IMR-90 (cell line): ENCODE data around the gene TTC9C. TPM values are rescaled to one million over a fixed set of nuclear protein-coding genes. Genes with fewer than 3 reads are reported as not detected.

Experiments used
- ATAC-seq: fragments of 200-7000 bp; cut with Tn5 transposase; 2 replicates; pipeline ENCODE4 v1.9.1; 2020; ENCODE audit warnings: low read depth, mild to moderate bottlenecking, moderate library complexity
- BruUV-seq: library from RNA; stranded (reverse); fragments of 400-500 nt; replicated peaks from 2 replicates; lab custom pipeline; 2021; lab: Mats Ljungman, UMichigan
- CTCF ChIA-PET: fragments of 300-600 bp; formaldehyde crosslinking; extraction: SDS; loops from one replicate; lab custom pipeline; 2021; ENCODE audit warnings: antibody characterized with exemption; lab: Yijun Ruan, JAX
- POLR2A ChIA-PET: fragments of 300-600 bp; sonication (Branson Sonifier 250); formaldehyde crosslinking; loops from one replicate; lab custom pipeline; 2022; ENCODE audit warnings: antibody characterized with exemption; ENCODE audit not compliant: unreplicated experiment; lab: Charles Lee
- DNase-seq: peaks from one replicate; pipeline ENCODE4 v3.0.0; 2013
- H2AFZ ChIP-seq: replicated peaks from 2 replicates; pipeline ENCODE3; 2013; ENCODE audit warnings: low read length, mild to moderate bottlenecking; ENCODE audit not compliant: poor library complexity
- H2AK5ac ChIP-seq: 2 replicates; pipeline ENCODE4 v1.6.1; 2013; ENCODE audit warnings: low read depth, low read length, inconsistent platforms
- H2AK9ac ChIP-seq: replicated peaks from 2 replicates; pipeline ENCODE3; 2013; ENCODE audit warnings: mild to moderate bottlenecking, low read depth, low read length, moderate library complexity; ENCODE audit not compliant: poor library complexity
- H2BK120ac ChIP-seq: 2 replicates; pipeline ENCODE4 v1.6.1; 2013; ENCODE audit warnings: low read depth, low read length, inconsistent platforms
- H2BK15ac ChIP-seq: 3 replicates; pipeline ENCODE4 v1.6.1; 2013; ENCODE audit warnings: low read depth, low read length, inconsistent platforms
- H2BK20ac ChIP-seq: 2 replicates; pipeline ENCODE4 v1.6.1; 2013; ENCODE audit warnings: low read depth, mild to moderate bottlenecking, inconsistent platforms, low read length, moderate library complexity
- H2BK5ac ChIP-seq: 2 replicates; pipeline ENCODE4 v1.6.1; 2013; ENCODE audit warnings: mild to moderate bottlenecking, low read depth, low read length, inconsistent platforms; ENCODE audit not compliant: poor library complexity, severe bottlenecking
- H3K14ac ChIP-seq: replicated peaks from 2 replicates; pipeline ENCODE4 v1.6.1; 2013; ENCODE audit warnings: low read depth, low read length, inconsistent platforms
- H3K18ac ChIP-seq: 2 replicates; pipeline ENCODE4 v1.6.1; 2013; ENCODE audit warnings: low read depth, low read length, control low read depth
- H3K23ac ChIP-seq: 2 replicates; pipeline ENCODE4 v1.6.1; 2013; ENCODE audit warnings: low read depth, low read length, inconsistent platforms
- H3K27ac ChIP-seq: 2 replicates; pipeline ENCODE4 v1.5.1; 2013; ENCODE audit warnings: mild to moderate bottlenecking, control low read depth, low read length; ENCODE audit not compliant: insufficient read depth
- H3K27me3 ChIP-seq: 2 replicates; pipeline ENCODE4 v1.6.1; 2013; ENCODE audit warnings: low read length; ENCODE audit not compliant: control insufficient read depth, insufficient read depth
- H3K36me3 ChIP-seq: 2 replicates; pipeline ENCODE4 v1.6.1; 2013; ENCODE audit warnings: low read length, mixed read lengths; ENCODE audit not compliant: control insufficient read depth, insufficient read depth
- H3K4ac ChIP-seq: 2 replicates; pipeline ENCODE4 v1.6.1; 2013; ENCODE audit warnings: low read depth, low read length, inconsistent platforms
- H3K4me1 ChIP-seq: 2 replicates; pipeline ENCODE4 v1.6.1; 2013; ENCODE audit warnings: low read length, mixed read lengths; ENCODE audit not compliant: control insufficient read depth, insufficient read depth
- H3K4me2 ChIP-seq: 2 replicates; pipeline ENCODE4 v1.6.1; 2013; ENCODE audit warnings: low read depth, mild to moderate bottlenecking, control low read depth, low read length, moderate library complexity
- H3K4me3 ChIP-seq: 2 replicates; pipeline ENCODE4 v1.5.1; 2013; ENCODE audit warnings: low read depth, mild to moderate bottlenecking, control low read depth, low read length, moderate library complexity; ENCODE audit not compliant: insufficient read depth
- H3K56ac ChIP-seq: 2 replicates; pipeline ENCODE4 v1.6.1; 2013; ENCODE audit warnings: low read length, inconsistent platforms; ENCODE audit not compliant: insufficient read depth; ENCODE audit errors: extremely low read depth
- H3K79me1 ChIP-seq, 2 experiments: 2 replicates each; pipeline ENCODE4 v1.6.1; 2013; ENCODE audit warnings: low read length in 2 of 2, inconsistent platforms in 1 of 2, low read depth in 1 of 2
- H3K9ac ChIP-seq: 2 replicates; pipeline ENCODE4 v1.6.1; 2013; ENCODE audit warnings: low read depth, low read length, control low read depth
- H3K9me1 ChIP-seq: 2 replicates; pipeline ENCODE4 v1.6.1; 2013; ENCODE audit warnings: low read length, inconsistent platforms; ENCODE audit not compliant: insufficient read depth
- H3K9me3 ChIP-seq: 2 replicates; pipeline ENCODE4 v1.6.1; 2013; ENCODE audit warnings: low read length; ENCODE audit not compliant: control insufficient read depth, insufficient read depth
- H4K20me1 ChIP-seq: 2 replicates; pipeline ENCODE4 v1.6.1; 2013; ENCODE audit warnings: low read length, inconsistent platforms; ENCODE audit not compliant: insufficient read depth
- H4K5ac ChIP-seq: 2 replicates; pipeline ENCODE4 v1.6.1; 2013; ENCODE audit warnings: mild to moderate bottlenecking, low read depth, low read length, control low read depth
- H4K8ac ChIP-seq, 2 experiments: 2 replicates each; pipeline ENCODE4 v1.6.1; 2013; ENCODE audit warnings: low read depth in 2 of 2, low read length in 2 of 2, control low read depth in 1 of 2, inconsistent platforms in 1 of 2
- H4K91ac ChIP-seq: 2 replicates; pipeline ENCODE4 v1.6.1; 2013; ENCODE audit warnings: low read depth, low read length, inconsistent platforms; ENCODE audit not compliant: insufficient read depth
- MAZ ChIP-seq: IDR thresholded peaks from 2 replicates; pipeline ENCODE4 v1.6.1; 2012; ENCODE audit warnings: low read depth, mild to moderate bottlenecking, low read length, improper control_type of control experiment, moderate library complexity, borderline replicate concordance
- RAD21 ChIP-seq: IDR thresholded peaks from 2 replicates; pipeline ENCODE4 v1.6.1; 2012; ENCODE audit warnings: low read length, improper control_type of control experiment
- WGBS, 2 experiments: methylation state at CpG; one replicate each; pipeline versions ENCODE4 v1.1.5 to v1.1.7; 2013; ENCODE audit warnings: missing lambda C conversion rate in 2 of 2; ENCODE audit not compliant: insufficient read length in 1 of 2; ENCODE audit errors: extremely low coverage in 2 of 2; 5-methylcytosine and 5-hydroxymethylcytosine counted together
- dilution Hi-C: fragments of 300-500 bp; cut with HindIII; formaldehyde crosslinking; loops from one replicate; pipeline ENCODE4 v1.14.3; 2018; ENCODE audit warnings: low sequenced_read_pairs; ENCODE audit not compliant: unreplicated experiment
- in situ Hi-C: fragments of 300-500 bp; cut with MboI; formaldehyde crosslinking; loops from 3 replicates; pipeline ENCODE4 v1.14.3; 2019; ENCODE audit warnings: low sequenced_read_pairs, inconsistent platforms, mixed read lengths
- intact Hi-C: fragments of 100-400 bp; cut with micrococcal nuclease; formaldehyde crosslinking; loops from 2 replicates; pipeline ENCODE4 v1.10.0; 2022
- polyA plus RNA-seq, 3 experiments: library from polyadenylated mRNA; depleted of rRNA; stranded (reverse); fragments of >200 nt; gene quantifications; 2 replicates each; pipeline ENCODE4 v1.2.3, GENCODE V29; 2012; ENCODE audit warnings: low replicate concordance in 1 of 3
- total RNA-seq: library from RNA; depleted of rRNA; stranded (reverse); fragments of >200 nt; gene quantifications from 2 replicates; pipeline ENCODE4 v1.2.3, GENCODE V29; 2012

Gene TTC9C
- total and polyA plus RNA-seq, 2 of the 4 experiments (the other 2 are of a cell fraction) = 32.9 to 37.1 TPM

DNA sequence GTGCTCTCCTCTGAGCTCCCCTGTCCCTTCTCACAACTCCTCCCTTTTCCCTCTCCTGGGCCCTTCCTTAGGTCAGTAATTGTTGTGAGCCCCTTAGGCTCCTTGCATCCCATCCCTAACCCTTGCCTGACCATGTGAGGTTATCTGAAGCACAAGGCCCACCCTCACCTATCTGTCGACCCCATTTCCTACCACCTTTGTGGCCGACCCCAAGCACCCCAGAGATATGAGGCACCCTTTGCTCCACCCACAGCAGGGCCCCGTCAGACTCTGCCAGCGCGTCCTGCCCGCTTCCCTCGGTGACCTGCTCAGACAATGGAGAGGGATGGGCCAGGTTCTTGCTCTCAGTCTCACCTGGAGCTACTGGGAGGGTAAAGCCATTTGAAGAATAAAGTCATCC, 19.5 kb upstream of the TTC9C start:
- peak overlapping the region; percentile 55; the same call in 1 of the 2 replicates for H3K23ac ChIP-seq
- intact Hi-C loops (no loop called here), in situ Hi-C loops (no loop called here), dilution Hi-C loops (no loop called here)
- peaks cover 17% of the 10 kb centered on the region for H3K9me1 ChIP-seq
- H3K9me3 ChIP-seq = no peaks in the 10 kb centered on the region
- H3K27ac ChIP-seq = peak overlapping the region; percentile 86
- peaks cover 22% of the 10 kb centered on the region for H3K36me3 ChIP-seq
- no TSS peak for BruUV-seq
- no peaks in the 10 kb centered on the region for H3K27me3 ChIP-seq
- no peak for ATAC-seq
- H3K4ac ChIP-seq = peak overlapping the region; percentile 86
- peak overlapping the region; percentile 72 for H4K91ac ChIP-seq
- no peak overlapping the region for H2BK120ac ChIP-seq
- TF ChIP-seq MAZ (no peak), RAD21 (no peak)
- peak overlapping the region; percentile 86 for H4K5ac ChIP-seq
- peak overlapping the region; percentile 82 for H3K9ac ChIP-seq
- no peak for DNase-seq
- H3K4me2 ChIP-seq = peak overlapping the region; percentile 86
- peak overlapping the region; percentile 97 for H2AK9ac ChIP-seq
- H3K14ac ChIP-seq = peak overlapping the region; percentile 88
- peak overlapping the region; percentile 90 for H2AFZ ChIP-seq
- peaks cover 20% of the 10 kb centered on the region for H3K4me1 ChIP-seq
- ChIA-PET POLR2A (interaction anchor here (0.7 kb wide), 1 partner anchor 135 kb away, joined by 3 read pairs; the partner anchor contains the start of gene EEF1G), CTCF (no interaction called here)
- H4K8ac ChIP-seq = peak overlapping the region; percentile 93 to 97
- H4K20me1 ChIP-seq = no peaks in the 10 kb centered on the region
- peak overlapping the region; percentile 53 for H2BK5ac ChIP-seq
- no peak overlapping the region for H2BK15ac ChIP-seq
- peak overlapping the region; percentile 58 for H2AK5ac ChIP-seq
- peaks cover 20 to 62% of the 10 kb centered on the region in 2 experiments for H3K79me1 ChIP-seq
- peak overlapping the region; percentile 54 for H3K4me3 ChIP-seq
- H2BK20ac ChIP-seq = no peak overlapping the region
- H3K18ac ChIP-seq = peak overlapping the region; percentile 64; the same call in 1 of the 2 replicates
- H3K56ac ChIP-seq = peak overlapping the region; percentile 77
- 16% methylated on average over 2 of the region's 7 CpGs; no CpG with 5 or more reads in 1 of the 2 experiments for WGBS, 2 experiments
